ENCODE results near the gene CNTNAP5. TPM values are rescaled to one million over a fixed set of nuclear protein-coding genes. Genes with fewer than 3 reads are reported as not detected.

The CNTNAP5 gene
- polyA plus RNA-seq, 4 donors: 0.03 to 0.12 TPM; not detected in 2

GRCh38 chr2:124048102-124048501, 23.0 kb downstream of the CNTNAP5 start:
- no peak overlapping the region for H3K4me3 ChIP-seq (ENCODE audit: low read depth in 1 of 3, low read length in 3 of 3)
- DNase-seq (no peak), FAIRE-seq (no peak)
- no peaks in the 10 kb centered on the region for H3K36me3 ChIP-seq (ENCODE audit: control insufficient read depth in 3 of 3, insufficient read depth in 2 of 3, low read depth in 1 of 3, low read length in 3 of 3)
- no peaks in the 10 kb centered on the region for H3K9me3 ChIP-seq (ENCODE audit: control insufficient read depth in 2 of 2, insufficient read depth in 1 of 2, low read depth in 1 of 2, low read length in 1 of 2)
- no peaks in the 10 kb centered on the region for H3K4me1 ChIP-seq (ENCODE audit: control insufficient read depth in 3 of 3, insufficient read depth in 2 of 3, low read depth in 1 of 3, low read length in 2 of 3)
- no peak overlapping the region for H3K27ac ChIP-seq (ENCODE audit: low read depth in 1 of 3, low read length in 2 of 3)
- 39 to 56% (median 51%) methylated on average over 2 of the region's 2 CpGs for WGBS, 3 donors
- H3K27me3 ChIP-seq (ENCODE audit: control insufficient read depth in 3 of 3, insufficient read depth in 3 of 3, low read length in 3 of 3): no peaks in the 10 kb centered on the region

- FAIRE-seq: no peak
- no peak overlapping the region for H3K27ac ChIP-seq (ENCODE audit: low read depth in 1 of 3, low read length in 2 of 3)
- WGBS, 3 donors: 41 to 50% (median 50%) methylated on average over 2 of the region's 2 CpGs
- DNase-seq: no peak
- H3K4me1 ChIP-seq (ENCODE audit: control insufficient read depth in 3 of 3, insufficient read depth in 2 of 3, low read depth in 1 of 3, low read length in 2 of 3): no peaks in the 10 kb centered on the region
- no peaks in the 10 kb centered on the region for H3K36me3 ChIP-seq (ENCODE audit: control insufficient read depth in 3 of 3, insufficient read depth in 2 of 3, low read depth in 1 of 3, low read length in 3 of 3)
- H3K27me3 ChIP-seq (ENCODE audit: control insufficient read depth in 3 of 3, insufficient read depth in 3 of 3, low read length in 3 of 3): no peaks in the 10 kb centered on the region
- no peak overlapping the region for H3K4me3 ChIP-seq (ENCODE audit: low read depth in 1 of 3, low read length in 3 of 3)
- no peaks in the 10 kb centered on the region for H3K9me3 ChIP-seq (ENCODE audit: control insufficient read depth in 2 of 2, insufficient read depth in 1 of 2, low read depth in 1 of 2, low read length in 1 of 2)
Observed at GRCh38 chr2:124048664-124049063, 23.6 kb downstream of the CNTNAP5 start.

DNA sequence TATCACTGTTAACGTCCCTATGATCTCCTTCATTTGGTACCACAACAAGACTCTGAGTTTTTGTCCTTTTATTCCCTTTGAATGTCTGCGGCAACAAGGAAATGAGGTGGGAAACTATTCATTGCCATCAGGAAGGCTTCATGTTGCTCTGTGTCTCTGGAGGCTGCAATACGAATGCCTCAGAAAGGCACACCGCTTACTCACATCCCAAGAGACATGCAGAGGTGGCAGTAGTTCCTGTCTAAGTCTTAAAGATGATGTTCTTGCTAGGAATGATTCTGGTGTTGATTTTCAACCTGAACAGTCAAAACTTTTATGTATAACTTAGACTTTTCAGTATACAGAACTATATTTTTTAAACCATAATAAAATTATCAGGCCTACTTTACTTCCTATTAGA, 24.0 kb downstream of the CNTNAP5 start:
- Histone ChIP-seq H3K4me1 (ENCODE audit: control insufficient read depth in 3 of 3, insufficient read depth in 2 of 3, low read depth in 1 of 3, low read length in 2 of 3) (no peaks in the 10 kb centered on the region), H3K27ac (ENCODE audit: low read depth in 1 of 3, low read length in 2 of 3) (no peak overlapping the region), H3K36me3 (ENCODE audit: control insufficient read depth in 3 of 3, insufficient read depth in 2 of 3, low read depth in 1 of 3, low read length in 3 of 3) (no peaks in the 10 kb centered on the region), H3K9me3 (ENCODE audit: control insufficient read depth in 2 of 2, insufficient read depth in 1 of 2, low read depth in 1 of 2, low read length in 1 of 2) (no peaks in the 10 kb centered on the region), H3K4me3 (ENCODE audit: low read depth in 1 of 3, low read length in 3 of 3) (no peak overlapping the region), H3K27me3 (ENCODE audit: control insufficient read depth in 3 of 3, insufficient read depth in 3 of 3, low read length in 3 of 3) (no peaks in the 10 kb centered on the region)
- DNase-seq (no peak), FAIRE-seq (no peak)
- 78 to 80% (median 79%) methylated on average over 4 of the region's 4 CpGs for WGBS, 3 donors

- FAIRE-seq (no peak), DNase-seq (no peak)
- Histone ChIP-seq H3K36me3 (ENCODE audit: control insufficient read depth in 3 of 3, insufficient read depth in 2 of 3, low read depth in 1 of 3, low read length in 3 of 3) (no peaks in the 10 kb centered on the region), H3K27ac (ENCODE audit: low read depth in 1 of 3, low read length in 2 of 3) (no peak overlapping the region), H3K4me3 (ENCODE audit: low read depth in 1 of 3, low read length in 3 of 3) (no peak overlapping the region), H3K4me1 (ENCODE audit: control insufficient read depth in 3 of 3, insufficient read depth in 2 of 3, low read depth in 1 of 3, low read length in 2 of 3) (no peaks in the 10 kb centered on the region), H3K9me3 (ENCODE audit: control insufficient read depth in 2 of 2, insufficient read depth in 1 of 2, low read depth in 1 of 2, low read length in 1 of 2) (no peaks in the 10 kb centered on the region), H3K27me3 (ENCODE audit: control insufficient read depth in 3 of 3, insufficient read depth in 3 of 3, low read length in 3 of 3) (no peaks in the 10 kb centered on the region)
- WGBS, 3 donors: 80 to 84% (median 81%) methylated on average over 2 of the region's 2 CpGs
Observed at GRCh38 chr2:124050833-124051497, 25.9 kb downstream of the CNTNAP5 start.

DNA sequence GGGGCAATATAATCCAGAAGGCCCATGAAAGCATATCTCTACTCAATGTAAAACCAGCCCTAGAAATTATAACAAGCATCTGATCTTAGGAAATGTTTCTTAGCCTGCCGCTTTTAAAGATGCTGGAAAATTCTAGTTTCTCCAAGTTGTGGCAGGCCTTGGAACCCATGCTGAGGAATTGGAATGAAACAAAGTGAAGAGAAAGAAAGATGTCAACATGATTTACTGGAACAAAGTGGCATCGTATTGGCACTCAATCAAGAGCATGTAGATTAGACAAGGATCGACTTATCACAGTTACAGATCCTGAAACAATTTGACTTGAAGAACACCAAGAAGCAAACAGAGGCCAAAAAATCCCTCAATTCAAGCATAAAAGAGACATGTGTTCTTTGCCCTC, 28.7 kb downstream of the CNTNAP5 start:
- Histone ChIP-seq H3K27ac (ENCODE audit: low read depth in 1 of 3, low read length in 2 of 3) (no peak overlapping the region), H3K36me3 (ENCODE audit: control insufficient read depth in 3 of 3, insufficient read depth in 2 of 3, low read depth in 1 of 3, low read length in 3 of 3) (no peaks in the 10 kb centered on the region), H3K27me3 (ENCODE audit: control insufficient read depth in 3 of 3, insufficient read depth in 3 of 3, low read length in 3 of 3) (no peaks in the 10 kb centered on the region), H3K4me3 (ENCODE audit: low read depth in 1 of 3, low read length in 3 of 3) (no peak overlapping the region), H3K4me1 (ENCODE audit: control insufficient read depth in 3 of 3, insufficient read depth in 2 of 3, low read depth in 1 of 3, low read length in 2 of 3) (no peaks in the 10 kb centered on the region), H3K9me3 (ENCODE audit: control insufficient read depth in 2 of 2, insufficient read depth in 1 of 2, low read depth in 1 of 2, low read length in 1 of 2) (no peaks in the 10 kb centered on the region)
- no peak for DNase-seq
- no peak for FAIRE-seq
- WGBS, 3 donors: 80 to 83% (median 80%) methylated on average over 3 of the region's 3 CpGs

- 83 to 86% (median 84%) methylated on average over 2 of the region's 2 CpGs for WGBS, 3 donors
- H3K4me1 ChIP-seq (ENCODE audit: control insufficient read depth in 3 of 3, insufficient read depth in 2 of 3, low read depth in 1 of 3, low read length in 2 of 3): no peaks in the 10 kb centered on the region
- no peak overlapping the region for H3K4me3 ChIP-seq (ENCODE audit: low read depth in 1 of 3, low read length in 3 of 3)
- no peaks in the 10 kb centered on the region for H3K36me3 ChIP-seq (ENCODE audit: control insufficient read depth in 3 of 3, insufficient read depth in 2 of 3, low read depth in 1 of 3, low read length in 3 of 3)
- FAIRE-seq (no peak), DNase-seq (no peak)
- H3K27me3 ChIP-seq (ENCODE audit: control insufficient read depth in 3 of 3, insufficient read depth in 3 of 3, low read length in 3 of 3): no peaks in the 10 kb centered on the region
- no peaks in the 10 kb centered on the region for H3K9me3 ChIP-seq (ENCODE audit: control insufficient read depth in 2 of 2, insufficient read depth in 1 of 2, low read depth in 1 of 2, low read length in 1 of 2)
- no peak overlapping the region for H3K27ac ChIP-seq (ENCODE audit: low read depth in 1 of 3, low read length in 2 of 3)
Observed at GRCh38 chr2:124063596-124063995, 38.5 kb downstream of the CNTNAP5 start.

DNA sequence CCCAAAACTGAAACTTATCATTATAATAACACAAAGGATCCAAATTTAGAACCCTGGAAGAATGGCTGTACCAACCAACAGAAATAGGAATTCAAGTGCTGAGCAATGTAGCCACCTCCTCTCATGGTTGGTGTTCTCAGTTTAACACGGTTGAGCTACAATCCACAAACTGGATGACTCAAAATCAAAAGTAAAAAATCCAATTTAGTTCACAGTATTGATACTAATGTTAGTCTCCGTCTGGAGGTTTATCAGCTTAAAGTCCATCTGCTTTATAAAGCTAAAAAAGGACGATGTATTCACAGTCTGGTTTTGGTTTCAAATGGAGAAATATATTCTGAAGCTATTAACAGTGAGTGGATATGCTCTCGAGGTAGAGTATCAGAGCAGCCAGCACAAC, 40.5 kb downstream of the CNTNAP5 start:
- Histone ChIP-seq H3K36me3 (ENCODE audit: control insufficient read depth in 3 of 3, insufficient read depth in 2 of 3, low read depth in 1 of 3, low read length in 3 of 3) (no peaks in the 10 kb centered on the region), H3K27ac (ENCODE audit: low read depth in 1 of 3, low read length in 2 of 3) (no peak overlapping the region), H3K27me3 (ENCODE audit: control insufficient read depth in 3 of 3, insufficient read depth in 3 of 3, low read length in 3 of 3) (no peaks in the 10 kb centered on the region), H3K4me3 (ENCODE audit: low read depth in 1 of 3, low read length in 3 of 3) (no peak overlapping the region), H3K4me1 (ENCODE audit: control insufficient read depth in 3 of 3, insufficient read depth in 2 of 3, low read depth in 1 of 3, low read length in 2 of 3) (no peaks in the 10 kb centered on the region), H3K9me3 (ENCODE audit: control insufficient read depth in 2 of 2, insufficient read depth in 1 of 2, low read depth in 1 of 2, low read length in 1 of 2) (no peaks in the 10 kb centered on the region)
- WGBS, 3 donors: 46 to 59% (median 55%) methylated on average over 4 of the region's 4 CpGs
- DNase-seq (no peak), FAIRE-seq (no peak)

DNA sequence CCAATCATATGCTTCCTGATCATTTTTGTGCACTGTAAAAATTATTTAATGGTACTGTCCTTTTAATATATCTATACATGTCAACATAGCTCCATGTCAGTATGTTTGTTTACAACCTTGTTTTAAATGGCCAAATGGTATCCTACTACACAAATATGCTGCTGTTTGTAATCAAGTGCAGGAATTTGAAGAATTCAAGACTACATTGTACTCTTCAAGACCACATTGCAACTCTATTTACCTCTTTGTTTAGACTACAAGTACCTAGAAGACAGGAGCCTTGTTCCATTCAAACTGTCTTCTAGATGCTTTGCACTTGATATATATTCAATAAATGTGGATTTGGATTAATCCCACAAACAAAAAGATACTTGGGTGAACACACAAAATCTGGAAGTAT, 41.7 kb downstream of the CNTNAP5 start:
- Histone ChIP-seq H3K9me3 (ENCODE audit: control insufficient read depth in 2 of 2, insufficient read depth in 1 of 2, low read depth in 1 of 2, low read length in 1 of 2) (no peaks in the 10 kb centered on the region), H3K4me1 (ENCODE audit: control insufficient read depth in 3 of 3, insufficient read depth in 2 of 3, low read depth in 1 of 3, low read length in 2 of 3) (no peaks in the 10 kb centered on the region), H3K27me3 (ENCODE audit: control insufficient read depth in 3 of 3, insufficient read depth in 3 of 3, low read length in 3 of 3) (no peaks in the 10 kb centered on the region), H3K27ac (ENCODE audit: low read depth in 1 of 3, low read length in 2 of 3) (no peak overlapping the region), H3K4me3 (ENCODE audit: low read depth in 1 of 3, low read length in 3 of 3) (no peak overlapping the region), H3K36me3 (ENCODE audit: control insufficient read depth in 3 of 3, insufficient read depth in 2 of 3, low read depth in 1 of 3, low read length in 3 of 3) (no peaks in the 10 kb centered on the region)
- DNase-seq (no peak), FAIRE-seq (no peak)

DNA sequence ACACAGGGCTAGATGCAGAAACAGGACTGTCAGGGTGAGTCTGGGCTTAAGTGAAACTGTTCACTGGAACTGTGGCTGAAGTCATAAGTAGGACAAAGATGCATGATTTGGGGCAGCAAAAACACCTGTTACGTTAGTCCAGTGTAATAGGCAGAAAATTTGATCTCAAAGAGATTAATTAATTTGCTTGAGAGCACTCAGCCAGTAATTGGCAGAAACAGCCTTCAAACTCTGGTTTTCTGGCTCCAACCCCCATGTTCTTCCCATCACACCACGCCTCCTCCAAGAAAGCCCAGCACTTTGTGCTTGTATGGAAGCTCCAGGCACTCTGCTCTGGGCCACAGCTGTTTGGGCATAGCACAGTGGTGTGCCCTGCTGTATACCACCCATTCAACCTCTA, 54.0 kb downstream of the CNTNAP5 start:
- FAIRE-seq (no peak), DNase-seq (no peak)
- Histone ChIP-seq H3K27ac (ENCODE audit: low read depth in 1 of 3, low read length in 2 of 3) (no peak overlapping the region), H3K36me3 (ENCODE audit: control insufficient read depth in 3 of 3, insufficient read depth in 2 of 3, low read depth in 1 of 3, low read length in 3 of 3) (no peaks in the 10 kb centered on the region), H3K9me3 (ENCODE audit: control insufficient read depth in 2 of 2, insufficient read depth in 1 of 2, low read depth in 1 of 2, low read length in 1 of 2) (peaks cover 0 to 2% of the 10 kb centered on the region in 2 donors), H3K27me3 (ENCODE audit: control insufficient read depth in 3 of 3, insufficient read depth in 3 of 3, low read length in 3 of 3) (no peaks in the 10 kb centered on the region), H3K4me1 (ENCODE audit: control insufficient read depth in 3 of 3, insufficient read depth in 2 of 3, low read depth in 1 of 3, low read length in 2 of 3) (peaks cover 0 to 19% (median 0%) of the 10 kb centered on the region in 3 donors), H3K4me3 (ENCODE audit: low read depth in 1 of 3, low read length in 3 of 3) (no peak overlapping the region)
- 71 to 87% (median 81%) methylated on average over 2 of the region's 2 CpGs for WGBS, 3 donors
